ENCODE data around the gene FILIP1L.

FILIP1L gene

DNA sequence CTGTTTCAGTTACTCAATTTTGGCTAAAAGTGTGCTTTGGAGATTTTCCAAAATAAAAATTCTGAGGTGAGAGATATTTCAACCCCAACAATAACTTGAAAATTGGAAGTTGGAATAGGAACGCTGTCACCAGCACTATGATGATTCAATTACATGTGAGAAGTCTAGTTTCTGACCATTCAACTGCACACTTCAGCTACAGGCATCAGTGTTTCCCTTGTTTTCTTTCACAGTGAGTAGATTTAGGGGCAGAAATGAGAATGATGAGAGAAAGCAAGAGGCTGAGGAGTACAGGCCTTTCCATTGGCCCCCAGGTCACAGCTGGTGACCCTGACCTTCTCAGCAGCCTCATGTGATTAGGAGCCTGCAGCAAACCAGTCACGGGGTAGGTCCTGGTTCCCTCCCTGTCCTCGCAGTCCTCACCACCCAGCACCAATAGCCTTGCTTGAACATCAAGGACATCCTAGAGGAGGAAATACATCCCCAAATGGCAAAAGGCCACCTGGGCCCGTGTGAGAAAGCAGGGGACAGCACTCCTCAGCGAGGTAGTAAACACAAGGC, 10.0 kb upstream of the FILIP1L start:
- no peak for DNase-seq

DNA sequence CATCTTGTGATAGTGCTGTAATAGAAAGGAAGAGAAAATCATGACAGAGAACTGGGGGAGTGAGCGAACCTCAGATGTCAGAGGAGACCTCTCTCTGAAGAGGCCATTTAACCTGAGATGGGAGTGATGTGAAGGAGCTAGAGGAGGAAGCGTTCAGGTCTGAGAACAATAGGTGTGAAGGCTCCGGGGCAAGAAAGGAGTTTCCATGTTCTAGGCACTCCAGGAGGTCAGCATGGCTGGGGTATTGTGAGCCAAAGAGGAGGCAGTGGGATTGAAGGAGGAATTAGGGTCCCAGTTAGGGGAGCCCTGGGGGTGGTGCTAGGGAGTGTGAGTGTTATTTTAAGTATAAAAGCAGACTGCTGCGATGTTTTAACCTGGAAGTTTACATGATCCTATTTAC, 8.8 kb upstream of the FILIP1L start:
- DNase-seq: no peak

DNA sequence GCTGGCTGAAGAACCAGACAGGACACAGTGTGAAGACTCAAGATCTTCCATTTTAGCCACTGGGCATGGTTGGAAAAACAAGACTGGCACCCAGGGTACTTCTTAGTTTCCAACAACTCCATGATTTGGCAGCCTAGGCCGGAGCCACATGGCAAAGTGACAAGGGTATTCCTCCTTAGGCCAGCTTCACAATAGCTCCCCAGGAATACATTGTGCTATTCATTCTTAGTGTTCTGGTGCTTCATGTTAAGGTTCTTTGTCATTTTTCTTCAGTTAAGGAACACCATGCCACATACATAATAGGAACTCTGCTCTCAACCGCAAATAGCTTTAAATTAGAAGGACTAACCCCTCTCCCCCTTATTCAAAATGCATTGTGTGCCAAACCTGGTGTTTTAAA, 8.0 kb upstream of the FILIP1L start:
- no peak for DNase-seq

DNA sequence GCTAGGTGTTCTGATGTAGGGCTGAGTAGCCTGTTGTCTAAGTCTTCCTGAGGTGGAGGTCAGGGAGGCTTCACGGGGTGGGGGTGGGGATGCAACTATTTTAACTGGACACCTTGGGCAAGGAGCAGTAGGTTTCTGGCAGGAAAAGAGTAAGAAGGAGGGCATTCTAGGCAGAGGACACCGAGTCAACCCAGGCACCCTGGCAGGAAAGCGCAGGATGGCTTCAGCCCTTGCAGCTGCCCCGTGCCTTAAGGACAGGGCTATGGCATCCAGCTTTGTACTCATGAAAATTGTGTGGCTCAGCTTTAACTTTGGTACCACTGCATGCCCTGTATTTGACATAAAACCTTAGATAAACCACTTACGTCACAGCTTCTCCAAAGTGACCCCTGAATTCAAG, 6.4 kb upstream of the FILIP1L start:
- DNase-seq: no peak

DNA sequence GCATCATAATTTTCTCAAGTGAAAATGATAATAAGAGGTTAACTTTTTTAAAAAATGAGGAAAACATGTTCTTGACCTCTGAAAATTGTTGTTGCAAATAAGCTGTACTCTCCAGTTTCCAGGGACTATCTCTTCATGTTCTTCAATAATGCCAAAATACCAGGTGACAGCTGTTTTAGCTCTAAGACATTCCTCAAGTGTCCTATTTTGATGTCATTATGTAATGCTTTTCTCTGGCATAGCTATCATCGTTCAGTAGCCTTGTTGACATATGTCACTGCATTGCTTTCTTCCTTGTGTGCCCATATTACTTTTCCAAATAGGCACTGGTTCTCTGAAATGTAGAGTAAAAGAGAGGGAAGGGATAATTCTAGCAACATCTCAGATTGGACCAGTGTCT, 5.7 kb upstream of the FILIP1L start:
- DNase-seq: no peak

DNA sequence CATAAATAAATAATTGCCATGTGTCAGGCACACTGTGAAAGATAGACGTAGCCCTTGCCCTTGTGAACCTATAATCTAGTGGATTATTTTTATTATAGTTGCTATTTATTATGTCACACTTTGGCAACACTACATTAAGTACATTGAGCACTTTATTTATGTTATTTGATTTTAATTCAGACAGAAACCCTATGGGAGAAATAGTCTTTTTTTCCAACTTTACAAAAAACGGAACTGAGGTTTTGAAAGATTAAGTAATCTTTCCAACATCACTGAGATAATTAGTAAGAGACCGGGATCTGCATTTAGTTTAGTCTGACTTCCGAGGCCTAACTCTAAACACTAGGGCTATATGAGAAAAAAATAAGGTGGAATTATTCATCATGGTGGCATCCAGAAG, 2.8 kb upstream of the FILIP1L start:
- no peak for DNase-seq

DNA sequence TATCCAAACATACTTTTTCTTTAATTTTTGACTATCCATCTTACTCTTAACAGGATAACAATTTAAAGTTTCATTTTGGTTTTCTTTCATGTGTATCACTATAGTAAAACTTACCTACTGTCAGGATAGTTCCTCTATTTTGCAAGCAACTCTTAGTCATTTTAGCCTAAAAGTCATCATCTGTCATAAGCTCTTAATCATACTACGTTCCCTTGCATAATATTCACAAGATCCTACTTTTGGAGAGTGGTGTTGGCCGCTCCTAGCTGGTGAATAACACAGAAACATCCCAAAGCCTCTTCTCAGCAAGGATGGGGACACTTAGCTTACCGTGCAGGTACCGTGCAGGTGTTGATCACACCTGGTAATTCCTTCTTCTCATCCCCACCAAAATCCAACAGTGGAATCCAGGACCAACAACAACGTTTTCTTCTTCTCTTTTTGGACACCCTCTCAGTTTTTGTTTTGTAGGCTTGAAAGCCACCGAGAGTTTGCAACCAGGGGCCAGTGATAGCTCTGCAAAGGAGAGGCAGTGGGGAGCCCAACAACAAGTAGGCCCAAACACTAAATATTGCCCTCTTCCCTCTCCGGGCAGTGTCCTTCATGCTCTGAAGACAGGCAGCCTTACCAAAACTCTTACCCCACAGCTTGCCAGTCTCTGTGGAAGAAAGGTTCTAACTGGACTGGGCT, 433 bp downstream of the FILIP1L start:
- no peak for DNase-seq

DNA sequence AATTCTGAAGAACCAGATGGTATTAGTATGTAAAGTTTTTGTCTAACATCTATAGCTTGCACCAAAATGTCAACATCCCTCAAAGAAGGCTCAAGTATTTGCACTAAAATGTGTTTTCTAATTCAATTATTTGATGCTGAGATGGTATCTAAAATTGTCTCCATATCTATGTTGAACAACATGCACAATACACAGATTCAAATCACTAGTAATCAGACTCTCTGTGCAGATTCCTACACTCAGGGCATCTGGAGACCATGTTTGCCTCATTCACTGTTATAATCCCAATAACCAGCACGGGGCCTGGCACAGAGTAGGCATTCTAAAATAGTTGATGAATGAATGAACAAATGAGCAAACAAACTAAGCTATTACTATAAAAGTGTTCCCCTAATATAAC, 2.6 kb downstream of the FILIP1L start:
- no peak for DNase-seq

DNA sequence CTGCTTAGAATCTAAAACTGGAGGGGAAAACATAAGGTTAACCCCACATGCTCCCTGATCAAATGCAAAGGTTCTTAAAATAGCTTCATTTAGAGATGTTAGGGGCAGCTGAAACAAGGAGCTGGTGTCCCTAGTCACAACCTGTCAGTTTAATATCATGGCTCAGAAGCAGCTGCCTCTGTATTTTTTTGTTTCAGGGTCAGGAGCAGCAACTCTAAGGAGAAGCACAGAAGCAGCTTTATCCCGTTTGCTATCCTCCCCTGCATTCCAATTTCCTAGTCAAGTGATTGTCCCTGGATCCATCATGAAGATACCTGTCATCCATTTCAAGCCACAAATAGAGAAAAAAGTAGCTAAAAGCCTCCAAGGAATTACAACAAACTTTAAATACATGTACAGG, 4.1 kb downstream of the FILIP1L start:
- DNase-seq: no peak

DNA sequence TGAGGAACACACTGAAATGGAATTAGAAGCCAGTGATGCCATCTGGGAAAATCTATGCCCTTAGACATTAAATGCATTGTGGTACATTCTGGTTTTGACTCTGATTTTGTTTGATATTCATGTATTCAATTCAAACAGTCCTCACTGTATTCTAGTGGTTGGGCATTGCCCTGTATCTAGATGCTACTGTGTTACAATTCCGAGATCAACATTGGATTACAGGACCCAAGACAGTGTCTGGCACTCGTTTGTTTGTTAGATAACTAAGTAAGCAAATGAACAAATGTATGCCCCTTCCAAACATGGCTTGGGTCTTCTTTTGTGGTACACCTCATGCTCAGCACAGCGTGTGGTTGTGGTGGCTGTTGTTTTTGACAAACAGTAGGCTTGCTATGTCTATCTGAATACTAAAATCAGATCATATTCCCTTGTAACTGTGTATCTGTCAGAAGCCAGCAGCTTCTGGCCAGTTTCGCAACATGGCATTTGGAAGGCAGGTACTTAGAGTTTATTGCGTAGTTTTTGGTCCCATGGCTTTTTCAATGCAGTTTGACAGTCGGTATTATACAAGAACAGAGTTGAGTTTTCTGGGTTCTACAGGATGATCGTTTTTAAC, 5.7 kb downstream of the FILIP1L start:
- no peak for DNase-seq

DNA sequence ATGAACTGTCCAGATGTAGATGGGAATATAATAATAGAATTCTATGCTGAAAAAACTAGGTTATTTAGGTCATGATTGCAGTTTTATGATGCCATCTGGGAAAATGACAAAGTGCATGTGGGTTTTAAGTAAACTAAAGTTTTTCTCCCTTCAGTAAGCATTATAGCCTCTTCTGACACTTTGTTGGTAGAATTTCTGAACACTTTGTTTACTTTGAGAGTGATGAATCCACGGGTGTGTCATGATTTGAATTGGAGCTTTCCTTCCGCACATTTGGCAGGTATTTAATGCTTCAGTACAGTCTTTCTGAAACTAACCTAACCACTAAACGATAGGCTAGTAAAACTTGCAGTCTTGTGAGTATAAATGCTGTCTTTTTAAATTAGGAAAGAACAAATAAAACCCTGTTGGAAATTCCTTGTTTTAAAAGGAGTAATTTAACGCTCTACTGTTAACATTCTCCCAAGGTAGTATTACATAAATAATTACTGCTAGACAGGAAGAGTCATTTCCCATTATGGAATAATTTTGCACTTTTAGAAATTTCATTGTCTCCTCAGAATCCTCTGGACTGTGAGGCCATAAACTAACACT, 7.0 kb downstream of the FILIP1L start:
- DNase-seq: no peak

DNA sequence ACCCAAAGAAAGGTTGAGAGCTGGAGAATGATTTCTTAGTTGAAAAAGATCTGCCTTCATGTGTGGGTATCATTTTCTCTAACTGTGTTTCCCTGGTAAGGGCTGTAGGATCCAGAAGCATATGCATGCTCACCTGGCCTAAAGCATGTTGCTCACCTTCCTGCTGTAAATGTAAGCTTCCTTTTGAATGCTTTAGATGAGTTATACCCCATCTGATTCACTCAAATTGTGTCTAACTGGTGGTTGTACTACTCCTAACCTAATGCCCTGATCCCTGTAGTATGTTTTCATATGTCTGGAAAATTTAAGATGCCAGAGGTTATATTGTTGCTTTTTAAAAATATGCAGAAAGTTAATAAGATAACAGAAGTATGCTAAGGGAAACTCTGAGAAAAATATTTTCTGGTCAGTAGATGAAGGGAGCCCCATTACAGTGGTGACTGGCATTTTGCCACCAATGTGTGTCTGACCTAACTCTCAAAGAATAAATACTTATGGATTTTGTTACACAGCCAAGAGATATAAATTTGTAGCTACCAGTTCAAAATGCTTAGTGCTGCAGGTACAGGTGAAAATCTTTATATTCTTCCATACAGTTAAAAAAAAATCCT, 7.7 kb downstream of the FILIP1L start:
- no peak for DNase-seq

DNA sequence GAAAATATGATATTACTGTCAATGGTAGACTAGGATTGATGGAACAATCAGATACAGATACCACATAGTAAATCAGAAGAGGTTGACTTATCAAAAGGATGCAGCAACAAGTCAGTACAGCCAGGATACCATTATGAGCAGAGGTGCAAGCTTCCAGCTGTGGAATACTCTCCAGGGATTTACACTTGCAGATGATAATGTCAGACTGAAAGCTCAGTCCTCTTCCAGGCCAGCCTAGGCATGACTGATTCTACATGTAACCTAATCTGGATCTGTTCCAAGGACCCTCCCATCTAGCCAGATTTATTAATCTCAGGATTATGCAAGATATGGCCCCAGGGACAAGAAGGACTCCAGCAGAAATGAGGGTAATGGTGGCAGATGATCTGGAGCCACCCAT, 8.2 kb downstream of the FILIP1L start:
- DNase-seq: no peak

DNA sequence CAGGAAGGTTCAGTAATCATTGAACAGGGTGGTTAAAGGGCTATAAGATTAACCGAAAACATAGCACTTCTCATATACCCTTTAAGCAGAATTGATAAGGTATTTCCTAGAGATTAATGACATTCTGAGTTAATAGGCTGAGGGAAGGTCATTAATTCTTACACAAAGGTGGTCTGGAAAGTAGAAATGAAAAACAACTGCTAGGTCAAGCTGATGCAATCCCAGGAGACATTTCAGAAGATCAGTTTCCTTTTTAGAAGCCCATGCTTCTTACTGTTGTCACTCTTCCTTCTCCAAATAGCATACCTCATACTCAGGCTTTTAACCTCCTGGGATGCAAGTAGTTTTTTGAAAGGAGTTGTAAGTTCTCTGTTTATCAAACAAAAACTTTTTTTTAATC, 8.8 kb downstream of the FILIP1L start:
- peak; percentile 30 for DNase-seq

DNA sequence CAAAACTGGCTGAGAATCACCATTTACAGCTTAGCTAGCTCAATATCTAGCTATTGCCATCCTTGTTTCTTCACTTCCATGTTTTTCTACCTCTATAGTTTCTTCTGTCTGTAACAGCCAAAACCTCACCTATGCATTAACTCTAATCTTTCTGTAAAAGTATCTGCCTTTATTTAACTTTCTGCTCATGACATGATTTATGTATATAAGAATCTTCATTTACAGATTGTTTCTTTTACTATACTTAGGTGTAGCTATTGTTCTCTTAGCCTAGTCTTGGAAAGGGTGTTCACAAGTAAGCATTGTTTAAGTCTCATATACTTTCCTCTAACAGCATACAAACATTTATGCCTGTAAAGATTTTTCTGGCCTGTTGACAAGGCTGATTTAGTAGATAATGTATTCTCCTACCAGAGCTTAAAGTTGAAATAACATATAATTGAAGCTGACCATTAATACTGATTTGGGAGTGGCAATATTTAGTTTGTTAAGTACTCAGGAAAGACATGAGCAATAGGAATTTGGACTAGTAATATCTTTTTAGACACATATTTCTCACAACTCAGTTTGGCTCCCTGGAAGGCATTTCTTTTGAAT, 9.4 kb downstream of the FILIP1L start:
- no peak for DNase-seq

DNA sequence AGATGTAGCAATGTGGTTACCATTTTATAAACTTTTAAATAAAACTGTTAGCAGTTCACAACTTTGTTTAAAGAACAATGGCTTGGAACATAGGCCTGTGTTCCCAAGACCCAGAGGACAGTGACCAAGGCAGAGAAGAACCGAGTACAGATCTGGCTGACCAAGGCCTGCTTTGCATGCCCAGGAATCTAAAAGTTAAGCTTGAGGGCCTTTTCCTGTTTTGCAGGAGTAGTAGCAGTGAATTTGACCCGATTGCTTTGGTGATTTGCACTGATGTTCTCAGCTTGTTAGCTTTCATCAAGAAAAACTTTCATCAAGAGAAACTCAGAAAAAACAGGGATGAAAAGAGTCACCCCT, 9.9 kb downstream of the FILIP1L start:
- DNase-seq: no peak

DNA sequence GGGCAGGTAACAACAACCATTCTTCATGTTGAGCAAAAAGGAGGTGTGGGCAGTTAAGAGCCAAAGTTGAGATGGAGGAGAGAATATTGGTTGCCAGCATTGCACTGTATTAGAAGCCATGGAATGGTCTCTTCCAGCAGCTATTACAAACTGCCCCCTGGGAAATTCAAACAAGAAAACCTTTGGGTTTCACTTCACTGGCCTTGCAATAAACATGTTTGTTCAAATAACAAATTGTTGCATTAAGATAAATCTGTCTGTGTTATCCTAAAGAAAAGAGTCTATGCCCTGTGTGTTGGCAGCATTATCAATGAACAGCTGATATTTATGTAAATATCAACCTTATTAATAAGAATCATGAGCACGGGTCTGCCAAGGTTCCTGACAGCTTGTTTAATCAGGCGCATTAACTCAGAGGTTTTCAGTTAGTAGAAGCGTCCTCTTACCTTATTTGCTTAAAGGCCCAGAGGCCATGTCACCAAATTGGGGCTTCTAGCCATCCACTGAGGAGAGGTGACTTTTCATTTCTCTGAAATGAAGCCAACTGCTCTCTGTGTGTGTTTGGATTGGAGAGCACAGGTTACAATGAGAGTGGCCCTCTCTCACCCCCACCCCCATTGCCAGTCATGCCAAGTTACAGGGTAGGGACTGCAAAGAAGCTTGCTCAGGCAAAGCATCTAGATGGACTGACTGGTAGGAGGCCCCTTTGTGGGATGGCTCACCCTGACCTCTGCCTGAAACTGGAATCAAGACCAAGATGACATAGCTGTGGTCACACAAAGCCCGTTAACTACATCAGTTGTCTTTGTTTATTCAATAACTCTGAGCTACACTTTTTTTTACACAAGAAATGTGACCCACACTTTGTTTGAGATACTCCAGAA, 10.5 kb downstream of the FILIP1L start:
- peak; percentile 21 for DNase-seq

DNA sequence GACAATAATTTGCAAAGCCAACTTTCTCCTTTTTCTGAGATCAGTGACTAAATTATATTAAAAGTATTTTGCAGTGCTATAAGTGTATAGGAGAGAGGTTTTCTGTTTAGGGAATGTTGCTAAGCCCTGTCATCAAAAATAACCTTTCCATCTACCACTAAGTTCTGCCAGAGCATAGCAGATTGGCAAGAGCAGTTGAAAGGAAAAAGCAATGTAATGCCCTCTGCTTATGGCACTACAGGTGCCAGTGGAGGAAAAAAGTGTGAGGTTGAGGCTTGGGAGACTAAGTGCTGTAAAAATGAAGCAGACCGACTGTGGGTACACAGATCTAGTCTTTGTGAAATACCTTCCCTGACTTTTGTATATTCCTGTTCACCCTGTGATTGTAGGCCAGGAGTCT, 11.5 kb downstream of the FILIP1L start:
- no peak for DNase-seq

DNA sequence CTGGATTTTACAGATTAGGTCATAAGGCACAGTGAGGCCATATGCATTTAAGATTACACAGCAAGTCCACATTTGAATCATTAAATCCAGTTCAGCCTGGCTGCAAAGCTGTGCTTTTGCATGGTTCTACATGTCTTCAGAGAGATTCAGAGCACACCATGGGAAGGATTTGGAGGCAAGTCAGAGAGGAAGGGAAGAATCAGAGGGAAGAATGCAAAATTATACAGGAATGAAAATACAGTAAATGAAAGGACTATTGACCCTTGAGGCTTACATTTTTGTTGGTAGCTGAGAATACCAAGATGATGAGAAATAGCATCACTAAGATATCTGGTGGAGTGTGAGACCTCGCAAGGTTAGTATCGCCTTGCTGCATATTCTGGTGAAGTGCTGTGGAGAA, 13.9 kb downstream of the FILIP1L start:
- DNase-seq: no peak

DNA sequence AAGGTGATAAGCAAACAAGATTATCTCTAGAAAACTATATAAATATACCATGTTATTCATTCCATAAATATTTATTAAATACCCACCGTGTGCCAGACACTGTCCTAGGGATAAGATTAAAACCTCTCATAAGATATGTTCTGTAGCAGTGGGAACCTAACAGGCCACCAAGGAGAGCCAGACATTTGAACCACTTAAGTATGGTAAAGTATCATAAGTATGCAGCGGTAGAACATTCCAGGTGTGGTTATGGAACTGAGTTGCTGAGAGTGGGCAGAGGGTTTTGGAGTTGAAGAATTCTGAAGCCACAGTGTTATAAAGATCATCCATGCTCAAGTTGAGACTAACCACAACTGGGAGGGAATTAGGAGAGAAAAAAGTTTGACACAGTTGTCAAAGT, 14.7 kb downstream of the FILIP1L start:
- DNase-seq: no peak

DNA sequence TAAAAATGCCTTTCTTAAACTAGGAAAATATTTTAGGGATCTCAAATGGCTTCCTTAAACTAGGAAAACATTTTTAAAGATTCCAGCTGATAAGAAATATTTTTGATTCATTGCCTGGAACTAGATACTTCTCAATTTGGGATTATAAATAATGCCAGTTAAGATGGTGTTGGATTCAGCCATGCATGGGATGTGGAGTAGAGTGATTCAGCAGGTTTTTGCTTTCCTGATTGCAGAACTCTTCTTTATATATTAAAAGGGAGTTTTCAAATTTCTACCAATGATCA, 15.6 kb downstream of the FILIP1L start:
- DNase-seq: no peak

DNA sequence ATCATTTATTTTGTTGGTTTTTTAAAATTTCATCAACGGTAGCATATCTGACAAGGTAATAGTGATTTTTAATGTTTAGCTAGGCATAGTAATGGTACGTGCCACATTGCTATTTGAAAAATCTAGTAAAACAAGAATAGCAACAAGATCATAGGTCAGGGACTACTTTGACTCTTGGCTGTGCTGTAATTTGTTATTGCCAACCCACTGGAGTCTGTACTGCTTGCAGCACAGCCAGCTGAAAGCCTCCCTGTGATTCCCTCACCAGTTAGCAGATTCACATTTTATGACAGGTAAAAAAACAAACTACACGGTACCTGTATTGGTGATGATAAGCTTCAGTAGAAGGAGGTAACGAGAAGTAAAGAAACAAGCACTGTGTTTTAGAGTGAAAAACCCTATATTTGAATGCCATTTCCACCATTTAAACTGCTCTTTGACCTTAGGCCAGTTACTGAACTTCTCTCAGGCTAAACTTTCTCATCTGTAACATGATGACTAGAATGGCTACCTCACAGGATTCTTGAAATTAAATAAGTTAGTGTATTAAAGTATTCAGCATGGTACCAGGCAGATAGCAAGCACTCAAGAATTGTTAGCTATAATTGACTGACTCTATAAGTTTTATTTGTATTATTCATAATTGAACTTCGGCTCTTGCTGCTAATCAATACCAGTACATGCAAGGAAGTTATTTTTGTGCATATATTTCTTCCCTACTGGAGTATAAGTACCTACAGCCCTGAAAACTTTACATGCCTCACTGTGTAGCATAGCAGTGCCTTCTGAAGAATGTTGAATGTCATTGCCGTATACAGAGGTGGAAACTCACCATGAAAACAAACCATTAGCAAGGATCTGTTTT, 16.1 kb downstream of the FILIP1L start:
- no peak for DNase-seq
